Brain pericyte (primary cell): ENCODE measurements around the gene DLX2.

ENCODE experiments used
- DNase-seq: peaks from one replicate; pipeline ENCODE4 v3.0.0-alpha.2; 2012; ENCODE audit warnings: low read depth, low spot score

The DLX2 gene

GRCh38 chr2:172053486-172053885, 49.2 kb downstream of the DLX2 start:
- no peak for DNase-seq

GRCh38 chr2:172052000-172052983, 50.4 kb downstream of the DLX2 start:
- peak; percentile 50 for DNase-seq

GRCh38 chr2:172050479-172051125, 52.1 kb downstream of the DLX2 start:
- no peak for DNase-seq

DNA sequence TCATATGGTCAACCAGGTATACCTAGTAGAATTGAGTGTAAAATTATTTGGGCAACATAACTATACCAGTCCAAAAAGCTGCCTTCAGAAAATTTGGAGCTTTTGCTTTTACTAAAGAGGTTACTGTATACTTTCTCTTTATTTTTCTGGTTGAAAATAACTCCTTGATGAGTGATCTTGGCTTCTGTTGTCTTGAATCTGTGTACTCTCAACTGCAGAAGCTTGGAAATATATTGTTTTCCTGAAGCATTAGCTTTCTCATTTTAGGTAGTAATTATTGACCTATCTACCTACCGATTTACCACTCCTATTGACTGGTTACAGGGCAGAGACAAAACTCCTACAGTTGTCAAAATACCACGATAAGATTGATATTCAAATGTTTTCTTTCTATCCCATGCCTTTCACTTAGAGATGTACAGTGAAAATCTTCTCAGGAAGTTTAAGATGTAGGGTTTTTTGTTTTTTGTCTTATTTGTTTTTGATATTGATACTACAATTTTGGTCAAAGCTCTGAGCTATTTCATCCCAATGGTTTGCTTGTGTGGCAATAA, 53.1 kb downstream of the DLX2 start:
- no peak for DNase-seq
